Glutamatergic neuron (in vitro differentiated cells): ENCODE results near the gene LDLRAP1. TPM values are rescaled to one million over a fixed set of nuclear protein-coding genes. Genes with fewer than 3 reads are reported as not detected.

Source experiments
- DNase-seq: peaks from one replicate; pipeline ENCODE4 v3.0.0; 2022
- H3K27ac Mint-ChIP-seq: one replicate; pipeline ENCODE4 v1.8.0; 2020; ENCODE audit warnings: mild to moderate bottlenecking, mixed read lengths, inconsistent platforms; ENCODE audit not compliant: unreplicated experiment
- H3K27me3 Mint-ChIP-seq: one replicate; pipeline ENCODE4 v1.8.0; 2020; ENCODE audit warnings: mild to moderate bottlenecking, moderate library complexity, mixed read lengths, inconsistent platforms; ENCODE audit not compliant: unreplicated experiment
- H3K36me3 Mint-ChIP-seq: one replicate; pipeline ENCODE4 v1.8.0; 2020; ENCODE audit warnings: mild to moderate bottlenecking, mixed read lengths, inconsistent platforms; ENCODE audit not compliant: unreplicated experiment
- H3K4me1 Mint-ChIP-seq: one replicate; pipeline ENCODE4 v1.8.0; 2020; ENCODE audit warnings: mild to moderate bottlenecking, low read depth, mixed read lengths, inconsistent platforms; ENCODE audit not compliant: unreplicated experiment
- H3K4me3 Mint-ChIP-seq: one replicate; pipeline ENCODE4 v1.8.0; 2020; ENCODE audit warnings: mild to moderate bottlenecking, mixed read lengths, inconsistent platforms; ENCODE audit not compliant: unreplicated experiment
- H3K9me3 Mint-ChIP-seq: one replicate; pipeline ENCODE4 v1.8.0; 2020; ENCODE audit warnings: mild to moderate bottlenecking, moderate library complexity, mixed read lengths, inconsistent platforms; ENCODE audit not compliant: unreplicated experiment
- CTCF ChIP-seq: fragments of 200-600 bp; sonication (generic); IDR thresholded peaks from one replicate; pipeline ENCODE4 v1.5.0; 2021; ENCODE audit not compliant: partially characterized antibody, unreplicated experiment
- total RNA-seq: library from RNA; stranded (reverse); fragmentation: NEBNext Ultra II Directional; extraction: Animal tissue kit (Norgen Biotek cat#: 25700); gene quantifications from one replicate; pipeline ENCODE4 v1.2.1, GENCODE V29; 2021; ENCODE audit not compliant: unreplicated experiment

Gene LDLRAP1
- total RNA-seq, 1 donor from 2014 or later = 2.4 TPM

- TF ChIP-seq CTCF = no peak
- Mint-ChIP-seq H3K36me3 (no peaks in the 10 kb centered on the region), H3K4me3 (no peak overlapping the region), H3K27ac (no peak overlapping the region), H3K9me3 (peaks cover 6% of the 10 kb centered on the region), H3K4me1 (peaks cover 6% of the 10 kb centered on the region), H3K27me3 (peaks cover 12% of the 10 kb centered on the region)
- DNase-seq = peak; percentile 30
These were observed 73.7 kb downstream of the LDLRAP1 start for GRCh38 chr1:25616987-25617624.

- H3K4me3 Mint-ChIP-seq = peak overlapping the region; percentile 81
- no peaks in the 10 kb centered on the region for H3K36me3 Mint-ChIP-seq
- peaks cover 5% of the 10 kb centered on the region for H3K9me3 Mint-ChIP-seq
- peaks cover 12% of the 10 kb centered on the region for H3K27me3 Mint-ChIP-seq
- no peak overlapping the region for H3K27ac Mint-ChIP-seq
- peak; percentile 52 for DNase-seq
- TF ChIP-seq CTCF = no peak
- peaks cover 6% of the 10 kb centered on the region for H3K4me1 Mint-ChIP-seq
These were observed 74.4 kb downstream of the LDLRAP1 start for GRCh38 chr1:25617625-25618432.

- Mint-ChIP-seq H3K27ac (no peak overlapping the region), H3K4me3 (peak overlapping the region; percentile 81), H3K27me3 (peaks cover 12% of the 10 kb centered on the region), H3K9me3 (peaks cover 5% of the 10 kb centered on the region), H3K4me1 (peaks cover 6% of the 10 kb centered on the region), H3K36me3 (no peaks in the 10 kb centered on the region)
- no peak for TF ChIP-seq CTCF
- DNase-seq = no peak
These were observed 75.0 kb downstream of the LDLRAP1 start for GRCh38 chr1:25618433-25618808.

Other genes starting within 250 kb of the LDLRAP1 start
- gene TMEM50A, start 205.3 kb upstream of the LDLRAP1 start, total RNA-seq = 83.5 TPM
- gene RHCE, start 122.8 kb upstream of the LDLRAP1 start, total RNA-seq = 1.2 TPM
- gene MACO1, start 112.7 kb upstream of the LDLRAP1 start, total RNA-seq = 85.4 TPM
- 5.4 TPM for gene MAN1C1, start 73.2 kb downstream of the LDLRAP1 start, total RNA-seq